Smooth muscle cell of the umbilical artery (primary cell): Measurements from ENCODE around the gene ATP13A4. TPM values are rescaled to one million over a fixed set of nuclear protein-coding genes. Genes with fewer than 3 reads are reported as not detected.

Source experiments
- total RNA-seq: library from RNA; depleted of rRNA; stranded (reverse); fragments of >200 nt; gene quantifications from 2 replicates; pipeline ENCODE4 v1.2.3, GENCODE V29; 2014

Gene ATP13A4
- 0.46 and 0.89 TPM in 2 replicates for total RNA-seq

GRCh38 chr3:193554811-193555210 is at the start of gene ATP13A4:
Gene ATP13A4 (minus strand): TSS chr3:193554895. CDS start chr3:193554799, 96 bp downstream.

GRCh38 chr3:193592841-193593667 is 38.4 kb upstream of the ATP13A4 start, which contains the start of gene OPA1:
Gene OPA1 (plus strand): TSS chr3:193593208. CDS start chr3:193593378, 170 bp downstream.

GRCh38 chr3:193378706-193379105 is 176.0 kb downstream of the ATP13A4 start, which contains the start of gene ATP13A5:
Gene ATP13A5 (minus strand): TSS chr3:193378753. CDS start chr3:193378725, 28 bp downstream.

Other genes starting within 250 kb of the ATP13A4 start
- not detected in 2 replicates for gene ATP13A5, start 176.1 kb downstream of the ATP13A4 start, total RNA-seq
- gene OPA1, start 38.3 kb upstream of the ATP13A4 start, total RNA-seq = 74.5 and 116 TPM in 2 replicates